ENCODE data around the gene RPL29.
A peak's percentile ranks its signal among the peaks of the same experiment; 100 is the strongest.

RPL29 gene

GRCh38 chr3:51982838-51983577 lies 12.7 kb downstream of the RPL29 start, which contains the start of gene ACY1:
TSS of gene ACY1 (plus strand) at chr3:51983535. CDS start at chr3:51984065, 530 bp downstream.
- DNase-seq (ENCODE audit: low spot score) = peak; percentile 98

- DNase-seq (ENCODE audit: low spot score) = peak; percentile 64
Observed at GRCh38 chr3:51982352-51982837, 13.3 kb downstream of the RPL29 start.

GRCh38 chr3:51980253-51980652 lies 15.4 kb downstream of the RPL29 start:
- DNase-seq (ENCODE audit: low spot score) = no peak

GRCh38 chr3:51978143-51978502 lies 17.6 kb downstream of the RPL29 start:
- DNase-seq (ENCODE audit: low spot score) = no peak

- DNase-seq (ENCODE audit: low spot score) = no peak
Observed at GRCh38 chr3:51977446-51978142, 18.1 kb downstream of the RPL29 start.

- DNase-seq (ENCODE audit: low spot score) = peak; percentile 84
Observed at GRCh38 chr3:51975852-51976549, 19.7 kb downstream of the RPL29 start.

- peak; percentile 95 for DNase-seq (ENCODE audit: low spot score)
Observed at GRCh38 chr3:51974963-51975851, 20.5 kb downstream of the RPL29 start, which contains the start of gene ABHD14A. TSS of gene ABHD14A (plus strand) at chr3:51975064. CDS start at chr3:51975136, 72 bp downstream.

GRCh38 chr3:51974277-51974962 lies 21.3 kb downstream of the RPL29 start:
- DNase-seq (ENCODE audit: low spot score) = no peak

- DNase-seq (ENCODE audit: low spot score) = no peak
Observed at GRCh38 chr3:51971350-51971749, 24.3 kb downstream of the RPL29 start.

GRCh38 chr3:51970606-51971300 lies 24.9 kb downstream of the RPL29 start:
- DNase-seq (ENCODE audit: low spot score) = no peak

- DNase-seq (ENCODE audit: low spot score) = no peak
Observed at GRCh38 chr3:51969841-51970240, 25.9 kb downstream of the RPL29 start.

- no peak for DNase-seq (ENCODE audit: low spot score)
Observed at GRCh38 chr3:51968883-51969678, 26.6 kb downstream of the RPL29 start.

GRCh38 chr3:51968170-51968775 lies 27.4 kb downstream of the RPL29 start:
- DNase-seq (ENCODE audit: low spot score) = no peak

- peak; percentile 87 for DNase-seq (ENCODE audit: low spot score)
Observed at GRCh38 chr3:51967384-51968169, 28.1 kb downstream of the RPL29 start, which contains the start of gene PCBP4. TSS of gene PCBP4 (minus strand) at chr3:51967454. CDS start at chr3:51961240, 6,214 bp downstream.

GRCh38 chr3:51966922-51967383 lies 28.7 kb downstream of the RPL29 start:
- no peak for DNase-seq (ENCODE audit: low spot score)

- DNase-seq (ENCODE audit: low spot score) = no peak
Observed at GRCh38 chr3:51966486-51966885, 29.2 kb downstream of the RPL29 start.

GRCh38 chr3:51966016-51966415 lies 29.7 kb downstream of the RPL29 start:
- DNase-seq (ENCODE audit: low spot score) = no peak

- no peak for DNase-seq (ENCODE audit: low spot score)
Observed at GRCh38 chr3:51964521-51964920, 31.2 kb downstream of the RPL29 start.

All from AG08396 (cell line).